Gastrocnemius medialis (tissue), 4 donors: ENCODE results near the gene BGLAP.

Source experiments
- POLR2A ChIP-seq, 2 donors: fragments of 450-650 bp; IDR thresholded peaks; one replicate each; pipeline ENCODE4 v1.6.1; 2017; ENCODE audit warnings: antibody characterized with exemption in 2 of 2, mild to moderate bottlenecking in 2 of 2, moderate library complexity in 2 of 2
- TF ChIP-seq, protein P1 (sequence below), 5 experiments: fragments of 450-650 bp in 3 of 5; fragments of 200-600 bp in 2 of 5; sonication (generic) in 2 of 5; IDR thresholded peaks in 4 of 5; conservative IDR thresholded peaks in 1 of 5; 1 replicate in 4 of 5; 2 replicates in 1 of 5; pipeline ENCODE4 v1.5.1; 2016 to 2019; ENCODE audit warnings: antibody characterized with exemption in 5 of 5, mild to moderate bottlenecking in 3 of 5, moderate library complexity in 3 of 5

DNA sequence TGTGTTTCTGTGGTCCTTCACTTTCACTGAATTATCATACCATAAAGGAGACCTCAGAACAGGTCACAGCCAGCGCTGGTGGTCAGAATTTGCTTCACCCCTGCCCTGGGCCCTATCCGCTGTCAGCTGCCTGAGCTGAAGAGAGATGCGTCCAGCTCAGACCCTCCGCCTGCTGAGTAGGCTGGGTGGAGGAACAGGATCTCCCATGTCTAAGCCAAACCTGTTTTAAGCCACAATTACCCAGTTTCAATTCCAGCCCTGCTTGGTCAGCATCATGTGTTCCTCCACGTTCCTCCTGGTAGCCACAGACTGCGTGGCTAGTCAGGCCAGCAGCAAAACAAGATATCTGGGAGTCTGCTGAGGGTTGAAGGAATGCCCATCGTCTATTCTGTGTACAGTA, 13.5 kb upstream of the BGLAP start:
- TF ChIP-seq, protein P1, sequence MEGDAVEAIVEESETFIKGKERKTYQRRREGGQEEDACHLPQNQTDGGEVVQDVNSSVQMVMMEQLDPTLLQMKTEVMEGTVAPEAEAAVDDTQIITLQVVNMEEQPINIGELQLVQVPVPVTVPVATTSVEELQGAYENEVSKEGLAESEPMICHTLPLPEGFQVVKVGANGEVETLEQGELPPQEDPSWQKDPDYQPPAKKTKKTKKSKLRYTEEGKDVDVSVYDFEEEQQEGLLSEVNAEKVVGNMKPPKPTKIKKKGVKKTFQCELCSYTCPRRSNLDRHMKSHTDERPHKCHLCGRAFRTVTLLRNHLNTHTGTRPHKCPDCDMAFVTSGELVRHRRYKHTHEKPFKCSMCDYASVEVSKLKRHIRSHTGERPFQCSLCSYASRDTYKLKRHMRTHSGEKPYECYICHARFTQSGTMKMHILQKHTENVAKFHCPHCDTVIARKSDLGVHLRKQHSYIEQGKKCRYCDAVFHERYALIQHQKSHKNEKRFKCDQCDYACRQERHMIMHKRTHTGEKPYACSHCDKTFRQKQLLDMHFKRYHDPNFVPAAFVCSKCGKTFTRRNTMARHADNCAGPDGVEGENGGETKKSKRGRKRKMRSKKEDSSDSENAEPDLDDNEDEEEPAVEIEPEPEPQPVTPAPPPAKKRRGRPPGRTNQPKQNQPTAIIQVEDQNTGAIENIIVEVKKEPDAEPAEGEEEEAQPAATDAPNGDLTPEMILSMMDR (IDR thresholded peaks at IDR 0.05 in 4 of 5, conservative IDR thresholded peaks at IDR 0.05 in 1 of 5), result no peak
- no peak for TF ChIP-seq POLR2A (IDR thresholded peaks at IDR 0.05)
